CD4-positive, alpha-beta T cell (primary cell): ENCODE data around the gene INPP4B. TPM values are rescaled to one million over a fixed set of nuclear protein-coding genes. Genes with fewer than 3 reads are reported as not detected.
"Not testable (repeated sequence)": the region's sequence is repeated elsewhere in the genome, so short reads cannot be mapped to it uniquely, and the experiment has no call there.

Experiments used
- ATAC-seq: fragments of 200-7000 bp; cut with Tn5 transposase; one replicate; pipeline ENCODE4 v1.10.0; 2022; ENCODE audit warnings: mild to moderate bottlenecking; ENCODE audit not compliant: poor library complexity
- CTCF ChIA-PET: fragments of 350-600 bp; sonication (Branson Sonifier 250); formaldehyde crosslinking; loops from one replicate; lab custom pipeline; 2021; ENCODE audit warnings: antibody characterized with exemption, inconsistent platforms; lab: Charles Lee
- POLR2A ChIA-PET: fragments of 350-600 bp; sonication (Branson Sonifier 250); formaldehyde crosslinking; loops from one replicate; lab custom pipeline; 2021; ENCODE audit warnings: antibody characterized with exemption, inconsistent platforms; lab: Charles Lee
- DNase-seq, 14 experiments: peaks; one replicate each; pipeline ENCODE4 v3.0.0-alpha.2; 2013 to 2020; ENCODE audit warnings: mixed read lengths in 2 of 14
- H3K27ac ChIP-seq, 2 donors: one replicate each; pipeline versions ENCODE4 v1.5.1 to v1.7.0; 2013; ENCODE audit warnings: low read length in 2 of 2, low read depth in 1 of 2, mild to moderate bottlenecking in 1 of 2
- H3K27me3 ChIP-seq, 2 experiments: 1 replicate in 1 of 2; 2 replicates in 1 of 2; pipeline versions ENCODE4 v1.6.1 to v1.7.0; 2013; ENCODE audit warnings: low read length in 2 of 2, control low read depth in 1 of 2, mild to moderate bottlenecking in 1 of 2, moderate library complexity in 1 of 2; ENCODE audit not compliant: insufficient read depth in 2 of 2, control insufficient read depth in 1 of 2
- H3K36me3 ChIP-seq: one replicate; pipeline ENCODE4 v1.6.1; 2013; ENCODE audit warnings: low read length, control low read depth; ENCODE audit not compliant: insufficient read depth
- H3K4me1 ChIP-seq: one replicate; pipeline ENCODE4 v1.6.1; 2013; ENCODE audit warnings: low read length, control low read depth; ENCODE audit not compliant: insufficient read depth
- H3K4me3 ChIP-seq: one replicate; pipeline ENCODE4 v1.5.1; 2013; ENCODE audit warnings: mild to moderate bottlenecking, low read length, moderate library complexity
- H3K9me3 ChIP-seq, 2 experiments: 1 replicate in 1 of 2; 2 replicates in 1 of 2; pipeline versions ENCODE4 v1.6.1 to v1.7.0; 2013; ENCODE audit warnings: low read length in 2 of 2, mild to moderate bottlenecking in 2 of 2, control low read depth in 1 of 2, moderate library complexity in 1 of 2; ENCODE audit not compliant: control insufficient read depth in 1 of 2, insufficient read depth in 1 of 2
- H3K27ac Mint-ChIP-seq: one replicate; pipeline ENCODE4 v1.8.0; 2020; ENCODE audit warnings: mixed read lengths
- H3K27me3 Mint-ChIP-seq: one replicate; pipeline ENCODE4 v1.8.0; 2021; ENCODE audit warnings: mixed read lengths
- H3K36me3 Mint-ChIP-seq: one replicate; pipeline ENCODE4 v1.8.0; 2021; ENCODE audit warnings: low read depth, mixed read lengths
- H3K4me1 Mint-ChIP-seq: one replicate; pipeline ENCODE4 v1.8.0; 2021; ENCODE audit warnings: low read depth, mixed read lengths
- H3K4me3 Mint-ChIP-seq: one replicate; pipeline ENCODE4 v1.8.0; 2020; ENCODE audit warnings: mild to moderate bottlenecking, mixed read lengths
- H3K9me3 Mint-ChIP-seq: one replicate; pipeline ENCODE4 v1.8.0; 2020; ENCODE audit warnings: mixed read lengths
- CTCF ChIP-seq: fragments of 200-600 bp; IDR thresholded peaks from one replicate; pipeline ENCODE4 v1.8.0; 2022; ENCODE audit warnings: antibody characterized with exemption, mild to moderate bottlenecking
- intact Hi-C, 2 experiments: fragments of 100-400 bp; cut with DNase I in 1 of 2; cut with micrococcal nuclease in 1 of 2; formaldehyde crosslinking; loops; one replicate each; pipeline versions ENCODE4 v1.15.1 to v1.9.0; 2023 to 2025; cut with DNase I, micrococcal nuclease
- total RNA-seq, 174 experiments: library from RNA in 2 of 174; stranded (reverse) in 2 of 174; gene quantifications; one replicate each; pipeline ENCODE4 v1.2.3 and lab custom pipeline; 2021 to 2026

INPP4B gene
- total RNA-seq, 2 experiments from 2014 or later: 50.7 to 53.8 TPM

- Mint-ChIP-seq H3K9me3 (no peaks in the 10 kb centered on the region), H3K4me3 (no peak overlapping the region), H3K27ac (no peak overlapping the region), H3K36me3 (no peaks in the 10 kb centered on the region), H3K27me3 (no peaks in the 10 kb centered on the region), H3K4me1 (no peaks in the 10 kb centered on the region)
- ATAC-seq (no peak), DNase-seq (no peak)
- POLR2A ChIA-PET: no interaction called here
- no peak for TF ChIP-seq CTCF
- Histone ChIP-seq H3K36me3 (no peaks in the 10 kb centered on the region), H3K27me3 (no peaks in the 10 kb centered on the region), H3K4me3 (no peak overlapping the region), H3K9me3 (no peaks in the 10 kb centered on the region), H3K4me1 (no peaks in the 10 kb centered on the region), H3K27ac (no peak overlapping the region)
- CTCF ChIA-PET: no interaction called here
- intact Hi-C loops: no loop called here
Observed at GRCh38 chr4:142809559-142809958, 36.5 kb downstream of the INPP4B start.

- CTCF ChIA-PET, H3K9me3 ChIP-seq, intact Hi-C loops, H3K27me3 ChIP-seq, H3K4me1 ChIP-seq, H3K27ac Mint-ChIP-seq, H3K4me3 Mint-ChIP-seq, H3K9me3 Mint-ChIP-seq, POLR2A ChIA-PET, H3K36me3 Mint-ChIP-seq, H3K27ac ChIP-seq, H3K27me3 Mint-ChIP-seq, ATAC-seq, H3K4me1 Mint-ChIP-seq, DNase-seq, H3K36me3 ChIP-seq, H3K4me3 ChIP-seq: not testable (repeated sequence)
Observed at GRCh38 chr4:142803879-142804278, 42.2 kb downstream of the INPP4B start.

GRCh38 chr4:142801966-142802365 is 44.1 kb downstream of the INPP4B start:
- no peaks in the 10 kb centered on the region for H3K4me1 ChIP-seq
- CTCF ChIA-PET: no interaction called here
- H3K27me3 ChIP-seq: no peaks in the 10 kb centered on the region
- H3K9me3 Mint-ChIP-seq: no peaks in the 10 kb centered on the region
- peaks cover 9% of the 10 kb centered on the region for H3K4me1 Mint-ChIP-seq
- no peaks in the 10 kb centered on the region for H3K36me3 Mint-ChIP-seq
- no peaks in the 10 kb centered on the region for H3K9me3 ChIP-seq
- no peak overlapping the region for H3K27ac ChIP-seq
- intact Hi-C loops: no loop called here
- peak in 1 of 14 experiments; percentile 24 for DNase-seq
- no peak overlapping the region for H3K4me3 ChIP-seq
- no peaks in the 10 kb centered on the region for H3K27me3 Mint-ChIP-seq
- no peaks in the 10 kb centered on the region for H3K36me3 ChIP-seq
- H3K4me3 Mint-ChIP-seq: no peak overlapping the region
- no peak for TF ChIP-seq CTCF
- no peak overlapping the region for H3K27ac Mint-ChIP-seq
- POLR2A ChIA-PET: no interaction called here
- no peak for ATAC-seq

GRCh38 chr4:142781114-142781513 is 65.0 kb downstream of the INPP4B start:
- Mint-ChIP-seq H3K4me1 (no peaks in the 10 kb centered on the region), H3K27me3 (peaks cover 4% of the 10 kb centered on the region), H3K36me3 (no peaks in the 10 kb centered on the region), H3K27ac (no peak overlapping the region), H3K9me3 (no peaks in the 10 kb centered on the region), H3K4me3 (no peak overlapping the region)
- no peak overlapping the region for H3K27ac ChIP-seq
- no peak for DNase-seq
- ATAC-seq: no peak
- no peak overlapping the region for H3K4me3 ChIP-seq
- TF ChIP-seq CTCF: no peak
- no peaks in the 10 kb centered on the region for H3K36me3 ChIP-seq
- ChIA-PET CTCF (no interaction called here), POLR2A (no interaction called here)
- H3K4me1 ChIP-seq: no peaks in the 10 kb centered on the region
- no peaks in the 10 kb centered on the region for H3K9me3 ChIP-seq
- intact Hi-C loops: no loop called here
- no peaks in the 10 kb centered on the region for H3K27me3 ChIP-seq
